Liver (tissue), 9 donors: ENCODE measurements around the gene RBPJ. TPM values are rescaled to one million over a fixed set of nuclear protein-coding genes. Genes with fewer than 3 reads are reported as not detected.

ENCODE experiments used
- DNase-seq: peaks from one replicate; pipeline ENCODE4 v3.0.0-alpha.2; 2017; ENCODE audit warnings: low spot score
- H3K27ac ChIP-seq, 2 donors: one replicate each; pipeline ENCODE4 v1.7.0; 2013; ENCODE audit warnings: inconsistent platforms in 2 of 2, low read length in 2 of 2, control low read depth in 1 of 2, low read depth in 1 of 2, mild to moderate bottlenecking in 1 of 2
- H3K27me3 ChIP-seq, 4 donors: one replicate each; pipeline versions ENCODE4 v1.6.1 to v1.7.0; 2013; ENCODE audit warnings: low read length in 3 of 4, inconsistent platforms in 1 of 4, mild to moderate bottlenecking in 1 of 4, moderate library complexity in 1 of 4; ENCODE audit not compliant: control insufficient read depth in 4 of 4, insufficient read depth in 4 of 4
- H3K36me3 ChIP-seq, 4 donors: one replicate each; pipeline versions ENCODE4 v1.6.1 to v1.7.0; 2013; ENCODE audit warnings: low read length in 3 of 4, mild to moderate bottlenecking in 3 of 4, low read depth in 1 of 4, moderate library complexity in 1 of 4; ENCODE audit not compliant: control insufficient read depth in 4 of 4, insufficient read depth in 3 of 4
- H3K4me1 ChIP-seq, 4 donors: one replicate each; pipeline versions ENCODE4 v1.6.1 to v1.7.0; 2013; ENCODE audit warnings: low read length in 3 of 4, mild to moderate bottlenecking in 3 of 4, moderate library complexity in 1 of 4; ENCODE audit not compliant: control insufficient read depth in 4 of 4, insufficient read depth in 4 of 4
- H3K4me3 ChIP-seq, 3 donors: one replicate each; pipeline versions ENCODE4 v1.6.1 to v1.7.0; 2013; ENCODE audit warnings: low read length in 3 of 3, control low read depth in 1 of 3, low read depth in 1 of 3, mild to moderate bottlenecking in 1 of 3
- H3K9ac ChIP-seq, 2 donors: one replicate each; pipeline ENCODE4 v1.7.0; 2013; ENCODE audit warnings: low read length in 2 of 2, mild to moderate bottlenecking in 2 of 2, moderate library complexity in 2 of 2, control low read depth in 1 of 2, low read depth in 1 of 2
- H3K9me3 ChIP-seq, 4 donors: one replicate each; pipeline versions ENCODE4 v1.6.1 to v1.7.0; 2013; ENCODE audit warnings: low read length in 3 of 4; ENCODE audit not compliant: control insufficient read depth in 4 of 4
- EGR1 ChIP-seq, 2 donors: IDR thresholded peaks; 2 replicates each; pipeline ENCODE4 v1.6.1; 2016 to 2018; ENCODE audit warnings: antibody characterized with exemption in 2 of 2, low read depth in 2 of 2
- FOXA1 ChIP-seq: IDR thresholded peaks from 2 replicates; pipeline ENCODE4 v1.6.1; 2016; ENCODE audit warnings: antibody characterized with exemption
- FOXA2 ChIP-seq: IDR thresholded peaks from 2 replicates; pipeline ENCODE4 v1.6.1; 2016; ENCODE audit warnings: antibody characterized with exemption
- GABPA ChIP-seq, 2 donors: IDR thresholded peaks in 1 of 2; conservative IDR thresholded peaks in 1 of 2; 2 replicates each; pipeline ENCODE4 v1.6.1; 2016; ENCODE audit warnings: antibody characterized with exemption in 2 of 2, mild to moderate bottlenecking in 1 of 2, moderate library complexity in 1 of 2
- HNF4A ChIP-seq, 2 donors: conservative IDR thresholded peaks; 2 replicates each; pipeline ENCODE4 v1.6.1; 2016; ENCODE audit warnings: antibody characterized with exemption in 2 of 2, mild to moderate bottlenecking in 2 of 2
- HNF4G ChIP-seq: IDR thresholded peaks from 2 replicates; pipeline ENCODE4 v1.6.1; 2016; ENCODE audit warnings: antibody characterized with exemption
- JUND ChIP-seq, 2 donors: IDR thresholded peaks; 2 replicates each; pipeline ENCODE4 v1.6.1; 2016; ENCODE audit warnings: antibody characterized with exemption in 2 of 2
- NR2F2 ChIP-seq: IDR thresholded peaks from 2 replicates; pipeline ENCODE4 v1.6.1; 2016; ENCODE audit warnings: antibody characterized with exemption
- RAD21 ChIP-seq, 2 donors: IDR thresholded peaks; 2 replicates each; pipeline ENCODE4 v1.6.1; 2016; ENCODE audit warnings: antibody characterized with exemption in 2 of 2, mild to moderate bottlenecking in 2 of 2
- RXRA ChIP-seq, 2 donors: IDR thresholded peaks; 2 replicates each; pipeline ENCODE4 v1.6.1; 2017 to 2018; ENCODE audit warnings: antibody characterized with exemption in 2 of 2, mild to moderate bottlenecking in 1 of 2
- SP1 ChIP-seq: IDR thresholded peaks from 2 replicates; pipeline ENCODE4 v1.6.1; 2018; ENCODE audit warnings: antibody characterized with exemption, mild to moderate bottlenecking
- TAF1 ChIP-seq: conservative IDR thresholded peaks from 2 replicates; pipeline ENCODE4 v1.6.1; 2016; ENCODE audit warnings: antibody characterized with exemption, mild to moderate bottlenecking
- YY1 ChIP-seq: IDR thresholded peaks from 2 replicates; pipeline ENCODE4 v1.6.1; 2016; ENCODE audit warnings: antibody characterized with exemption, mild to moderate bottlenecking
- WGBS: extraction: QIAGEN DNeasy Blood & Tissue Kit; methylation state at CpG from one replicate; pipeline ENCODE4 v1.1.7; 2013; 5-methylcytosine and 5-hydroxymethylcytosine counted together
- polyA plus RNA-seq, 2 donors: library from polyadenylated mRNA; stranded (reverse) in 1 of 2; unstranded in 1 of 2; fragments of 200-250 nt in 1 of 2; fragments of >200 nt in 1 of 2; fragmentation: Nextera tagmentation in 1 of 2; extraction: Ambion mirVana in 1 of 2; gene quantifications; one replicate each; pipeline versions ENCODE4 v1.2.1 to v1.2.3, GENCODE V29; 2013 to 2015
- total RNA-seq, 2 donors: library from RNA; depleted of rRNA; stranded (reverse); fragments of >200 nt; gene quantifications; one replicate each; pipeline ENCODE4 v1.2.3, GENCODE V29; 2014
- TF ChIP-seq, protein P1 (sequence below): IDR thresholded peaks from 2 replicates; pipeline ENCODE4 v1.6.1; 2016; ENCODE audit warnings: antibody characterized with exemption
- TF ChIP-seq, protein P2 (sequence below): IDR thresholded peaks from 2 replicates; pipeline ENCODE4 v1.6.1; 2016; ENCODE audit warnings: antibody characterized with exemption
- TF ChIP-seq, protein P3 (sequence below): IDR thresholded peaks from 2 replicates; pipeline ENCODE4 v1.6.1; 2016; ENCODE audit warnings: antibody characterized with exemption
- TF ChIP-seq, protein P4 (sequence below): IDR thresholded peaks from 2 replicates; pipeline ENCODE4 v1.6.1; 2016; ENCODE audit warnings: antibody characterized with exemption, mild to moderate bottlenecking
- TF ChIP-seq, protein P5 (sequence below): fragments of 150-350 bp; IDR thresholded peaks from 2 replicates; pipeline ENCODE4 v1.5.1; 2017; ENCODE audit warnings: improper control_type of control experiment, low read depth, low read length; ENCODE audit not compliant: missing input control
- donor health status: healthy.
- donor health status: healthy.
- donor health status: healthy.
- donor health status: healthy.
- donor health status: healthy.

The RBPJ gene
- total and polyA plus RNA-seq, 4 donors = 8.0 to 32.2 (median 22.9) TPM

DNA sequence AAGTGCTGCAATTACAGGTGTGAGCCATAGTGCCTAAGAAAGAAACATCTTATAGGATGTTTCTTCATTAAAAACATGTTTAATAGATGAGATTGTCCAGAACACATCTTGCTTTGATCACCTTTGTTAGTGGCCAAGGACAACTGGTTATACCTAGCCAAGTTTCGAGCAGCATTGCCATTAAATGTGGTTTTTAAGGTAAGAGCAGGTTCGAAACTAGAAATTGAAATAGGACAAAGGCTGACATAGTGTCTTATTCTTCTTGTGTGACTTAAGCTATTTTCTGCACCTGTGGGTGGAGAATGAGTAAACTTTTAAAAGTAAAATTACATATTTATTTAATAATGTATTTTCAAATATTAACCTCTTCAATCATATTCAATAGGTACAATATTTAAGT, 59.0 kb downstream of the RBPJ start:
- Histone ChIP-seq H3K9me3 (no peaks in the 10 kb centered on the region), H3K36me3 (no peaks in the 10 kb centered on the region), H3K4me3 (no peak overlapping the region), H3K27me3 (no peaks in the 10 kb centered on the region), H3K4me1 (peaks cover 0 to 5% (median 3%) of the 10 kb centered on the region in 4 donors), H3K9ac (no peak overlapping the region), H3K27ac (no peak overlapping the region)
- TF ChIP-seq, protein P1, sequence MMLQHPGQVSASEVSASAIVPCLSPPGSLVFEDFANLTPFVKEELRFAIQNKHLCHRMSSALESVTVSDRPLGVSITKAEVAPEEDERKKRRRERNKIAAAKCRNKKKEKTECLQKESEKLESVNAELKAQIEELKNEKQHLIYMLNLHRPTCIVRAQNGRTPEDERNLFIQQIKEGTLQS = no peak
- no peak for TF ChIP-seq EGR1 (IDR thresholded peaks at IDR 0.05; ENCODE audit: low read depth in 2 of 2)
- TF ChIP-seq NR2F2 = no peak
- TF ChIP-seq, protein P2, sequence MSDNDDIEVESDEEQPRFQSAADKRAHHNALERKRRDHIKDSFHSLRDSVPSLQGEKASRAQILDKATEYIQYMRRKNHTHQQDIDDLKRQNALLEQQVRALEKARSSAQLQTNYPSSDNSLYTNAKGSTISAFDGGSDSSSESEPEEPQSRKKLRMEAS = no peak
- no peak for TF ChIP-seq YY1
- TF ChIP-seq FOXA1 = no peak
- TF ChIP-seq RXRA (IDR thresholded peaks at IDR 0.05) = no peak
- TF ChIP-seq, protein P3, sequence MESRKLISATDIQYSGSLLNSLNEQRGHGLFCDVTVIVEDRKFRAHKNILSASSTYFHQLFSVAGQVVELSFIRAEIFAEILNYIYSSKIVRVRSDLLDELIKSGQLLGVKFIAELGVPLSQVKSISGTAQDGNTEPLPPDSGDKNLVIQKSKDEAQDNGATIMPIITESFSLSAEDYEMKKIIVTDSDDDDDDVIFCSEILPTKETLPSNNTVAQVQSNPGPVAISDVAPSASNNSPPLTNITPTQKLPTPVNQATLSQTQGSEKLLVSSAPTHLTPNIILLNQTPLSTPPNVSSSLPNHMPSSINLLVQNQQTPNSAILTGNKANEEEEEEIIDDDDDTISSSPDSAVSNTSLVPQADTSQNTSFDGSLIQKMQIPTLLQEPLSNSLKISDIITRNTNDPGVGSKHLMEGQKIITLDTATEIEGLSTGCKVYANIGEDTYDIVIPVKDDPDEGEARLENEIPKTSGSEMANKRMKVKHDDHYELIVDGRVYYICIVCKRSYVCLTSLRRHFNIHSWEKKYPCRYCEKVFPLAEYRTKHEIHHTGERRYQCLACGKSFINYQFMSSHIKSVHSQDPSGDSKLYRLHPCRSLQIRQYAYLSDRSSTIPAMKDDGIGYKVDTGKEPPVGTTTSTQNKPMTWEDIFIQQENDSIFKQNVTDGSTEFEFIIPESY = no peak
- no peak for TF ChIP-seq HNF4G
- no peak for TF ChIP-seq RAD21 (IDR thresholded peaks at IDR 0.05)
- no peak for TF ChIP-seq GABPA (IDR thresholded peaks at IDR 0.05 in 1 of 2, conservative IDR thresholded peaks at IDR 0.05 in 1 of 2)
- TF ChIP-seq JUND (IDR thresholded peaks at IDR 0.05) = no peak
- TF ChIP-seq TAF1 = no peak
- TF ChIP-seq, protein P4, sequence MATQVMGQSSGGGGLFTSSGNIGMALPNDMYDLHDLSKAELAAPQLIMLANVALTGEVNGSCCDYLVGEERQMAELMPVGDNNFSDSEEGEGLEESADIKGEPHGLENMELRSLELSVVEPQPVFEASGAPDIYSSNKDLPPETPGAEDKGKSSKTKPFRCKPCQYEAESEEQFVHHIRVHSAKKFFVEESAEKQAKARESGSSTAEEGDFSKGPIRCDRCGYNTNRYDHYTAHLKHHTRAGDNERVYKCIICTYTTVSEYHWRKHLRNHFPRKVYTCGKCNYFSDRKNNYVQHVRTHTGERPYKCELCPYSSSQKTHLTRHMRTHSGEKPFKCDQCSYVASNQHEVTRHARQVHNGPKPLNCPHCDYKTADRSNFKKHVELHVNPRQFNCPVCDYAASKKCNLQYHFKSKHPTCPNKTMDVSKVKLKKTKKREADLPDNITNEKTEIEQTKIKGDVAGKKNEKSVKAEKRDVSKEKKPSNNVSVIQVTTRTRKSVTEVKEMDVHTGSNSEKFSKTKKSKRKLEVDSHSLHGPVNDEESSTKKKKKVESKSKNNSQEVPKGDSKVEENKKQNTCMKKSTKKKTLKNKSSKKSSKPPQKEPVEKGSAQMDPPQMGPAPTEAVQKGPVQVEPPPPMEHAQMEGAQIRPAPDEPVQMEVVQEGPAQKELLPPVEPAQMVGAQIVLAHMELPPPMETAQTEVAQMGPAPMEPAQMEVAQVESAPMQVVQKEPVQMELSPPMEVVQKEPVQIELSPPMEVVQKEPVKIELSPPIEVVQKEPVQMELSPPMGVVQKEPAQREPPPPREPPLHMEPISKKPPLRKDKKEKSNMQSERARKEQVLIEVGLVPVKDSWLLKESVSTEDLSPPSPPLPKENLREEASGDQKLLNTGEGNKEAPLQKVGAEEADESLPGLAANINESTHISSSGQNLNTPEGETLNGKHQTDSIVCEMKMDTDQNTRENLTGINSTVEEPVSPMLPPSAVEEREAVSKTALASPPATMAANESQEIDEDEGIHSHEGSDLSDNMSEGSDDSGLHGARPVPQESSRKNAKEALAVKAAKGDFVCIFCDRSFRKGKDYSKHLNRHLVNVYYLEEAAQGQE = no peak
- TF ChIP-seq, protein P5, sequence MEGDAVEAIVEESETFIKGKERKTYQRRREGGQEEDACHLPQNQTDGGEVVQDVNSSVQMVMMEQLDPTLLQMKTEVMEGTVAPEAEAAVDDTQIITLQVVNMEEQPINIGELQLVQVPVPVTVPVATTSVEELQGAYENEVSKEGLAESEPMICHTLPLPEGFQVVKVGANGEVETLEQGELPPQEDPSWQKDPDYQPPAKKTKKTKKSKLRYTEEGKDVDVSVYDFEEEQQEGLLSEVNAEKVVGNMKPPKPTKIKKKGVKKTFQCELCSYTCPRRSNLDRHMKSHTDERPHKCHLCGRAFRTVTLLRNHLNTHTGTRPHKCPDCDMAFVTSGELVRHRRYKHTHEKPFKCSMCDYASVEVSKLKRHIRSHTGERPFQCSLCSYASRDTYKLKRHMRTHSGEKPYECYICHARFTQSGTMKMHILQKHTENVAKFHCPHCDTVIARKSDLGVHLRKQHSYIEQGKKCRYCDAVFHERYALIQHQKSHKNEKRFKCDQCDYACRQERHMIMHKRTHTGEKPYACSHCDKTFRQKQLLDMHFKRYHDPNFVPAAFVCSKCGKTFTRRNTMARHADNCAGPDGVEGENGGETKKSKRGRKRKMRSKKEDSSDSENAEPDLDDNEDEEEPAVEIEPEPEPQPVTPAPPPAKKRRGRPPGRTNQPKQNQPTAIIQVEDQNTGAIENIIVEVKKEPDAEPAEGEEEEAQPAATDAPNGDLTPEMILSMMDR = no peak
- no peak for TF ChIP-seq HNF4A (conservative IDR thresholded peaks at IDR 0.05)
- DNase-seq = no peak
- 96% methylated on average over 2 of the region's 2 CpGs for WGBS

DNA sequence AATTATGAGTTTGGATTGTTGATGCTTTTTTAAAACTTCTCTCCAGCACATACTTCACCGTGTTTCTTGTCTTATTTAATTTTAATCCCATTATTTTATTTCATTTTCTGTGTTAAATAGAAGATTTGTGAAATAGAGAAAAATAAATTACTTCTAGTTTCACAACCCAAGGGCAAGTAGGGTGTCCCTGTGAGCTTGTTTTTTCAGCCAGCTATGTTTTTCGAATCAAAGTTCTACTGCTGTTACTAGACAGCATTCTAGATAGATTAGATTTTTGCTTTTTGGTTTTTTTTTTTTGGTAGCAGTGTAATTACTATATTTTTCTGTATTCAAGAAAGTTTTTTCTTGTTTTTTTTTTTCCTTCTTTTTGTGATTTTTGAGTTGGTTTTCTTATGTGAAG, 59.9 kb downstream of the RBPJ start:
- no peak for DNase-seq
- H3K27ac ChIP-seq = no peak overlapping the region
- H3K36me3 ChIP-seq = no peaks in the 10 kb centered on the region
- H3K9ac ChIP-seq = no peak overlapping the region
- 49% methylated on average over 2 of the region's 2 CpGs for WGBS
- no peak for TF ChIP-seq SP1
- TF ChIP-seq, protein P2 = no peak
- no peak for TF ChIP-seq RAD21 (IDR thresholded peaks at IDR 0.05)
- TF ChIP-seq, protein P4 = no peak
- TF ChIP-seq FOXA2 = no peak
- no peak for TF ChIP-seq RXRA (IDR thresholded peaks at IDR 0.05)
- no peak for TF ChIP-seq NR2F2
- no peak for TF ChIP-seq JUND (IDR thresholded peaks at IDR 0.05)
- H3K4me3 ChIP-seq = no peak overlapping the region
- H3K27me3 ChIP-seq = no peaks in the 10 kb centered on the region
- H3K9me3 ChIP-seq = no peaks in the 10 kb centered on the region
- peaks cover 0 to 5% (median 2%) of the 10 kb centered on the region in 4 donors for H3K4me1 ChIP-seq
